WTC11 (cell line): ENCODE results near the gene RARRES2. TPM values are rescaled to one million over a fixed set of nuclear protein-coding genes. Genes with fewer than 3 reads are reported as not detected.

Source experiments
- ATAC-seq: fragments of 200-7000 bp; cut with Tn5 transposase; 2 replicates; pipeline ENCODE4 v1.10.0; 2021; ENCODE audit warnings: mild to moderate bottlenecking, moderate library complexity
- CTCF ChIA-PET: fragments of 300-600 bp; sonication (Branson Sonifier 250); formaldehyde crosslinking; loops from one replicate; lab custom pipeline; 2021; ENCODE audit warnings: antibody characterized with exemption; lab: Charles Lee
- POLR2A ChIA-PET: fragments of 350-600 bp; sonication (Branson Sonifier 250); formaldehyde crosslinking; loops from one replicate; lab custom pipeline; 2021; ENCODE audit warnings: antibody characterized with exemption; lab: Charles Lee
- DNase-seq: peaks from one replicate; pipeline ENCODE4 v3.0.0; 2021; ENCODE audit warnings: low spot score
- H3K27ac Mint-ChIP-seq: 2 replicates; pipeline ENCODE4 v1.8.0; 2021; ENCODE audit warnings: mixed read lengths
- H3K27me3 Mint-ChIP-seq: 2 replicates; pipeline ENCODE4 v1.8.0; 2021; ENCODE audit warnings: low read depth, mild to moderate bottlenecking, moderate library complexity, mixed read lengths
- H3K36me3 Mint-ChIP-seq: 2 replicates; pipeline ENCODE4 v1.8.0; 2021; ENCODE audit warnings: mixed read lengths
- H3K4me1 Mint-ChIP-seq: 2 replicates; pipeline ENCODE4 v1.8.0; 2022; ENCODE audit warnings: mixed read lengths
- H3K4me3 Mint-ChIP-seq: 2 replicates; pipeline ENCODE4 v1.8.0; 2021; ENCODE audit warnings: mild to moderate bottlenecking, moderate library complexity, mixed read lengths
- H3K9me3 Mint-ChIP-seq: 2 replicates; pipeline ENCODE4 v1.8.0; 2021; ENCODE audit warnings: mixed read lengths
- ATF2 ChIP-seq: sonication (generic); formaldehyde crosslinking; IDR thresholded peaks from 2 replicates; pipeline ENCODE4 v1.8.1; 2022; ENCODE audit warnings: low read depth, missing genetic modification reagents, borderline replicate concordance
- E2F4 ChIP-seq: sonication (generic); formaldehyde crosslinking; IDR thresholded peaks from 2 replicates; pipeline ENCODE4 v1.8.1; 2022; ENCODE audit warnings: low read depth, mild to moderate bottlenecking, moderate library complexity, missing genetic modification reagents, borderline replicate concordance
- ETV6 ChIP-seq: sonication (generic); formaldehyde crosslinking; IDR thresholded peaks from 2 replicates; pipeline ENCODE4 v1.8.1; 2022; ENCODE audit warnings: mild to moderate bottlenecking, missing genetic modification reagents
- FOXP4 ChIP-seq: sonication (generic); formaldehyde crosslinking; IDR thresholded peaks from 2 replicates; pipeline ENCODE4 v1.8.0; 2022; ENCODE audit warnings: mild to moderate bottlenecking, missing genetic modification reagents
- GTF2I ChIP-seq: fragments of 250-450 bp; sonication (Bioruptor Pico); conservative IDR thresholded peaks from 2 replicates; pipeline ENCODE4 v1.4.0; 2021; ENCODE audit warnings: mild to moderate bottlenecking
- NR1H2 ChIP-seq: sonication (generic); formaldehyde crosslinking; IDR thresholded peaks from 2 replicates; pipeline ENCODE4 v1.9.0; 2021; ENCODE audit warnings: mild to moderate bottlenecking, moderate library complexity, missing genetic modification reagents
- NR2C2 ChIP-seq: sonication (generic); formaldehyde crosslinking; IDR thresholded peaks from 2 replicates; pipeline ENCODE4 v1.8.0; 2022; ENCODE audit warnings: mild to moderate bottlenecking, missing genetic modification reagents
- NR3C1 ChIP-seq: sonication (generic); formaldehyde crosslinking; conservative IDR thresholded peaks from 2 replicates; pipeline ENCODE4 v1.8.1; 2023; ENCODE audit warnings: low read depth, mild to moderate bottlenecking, missing genetic modification reagents
- SP1 ChIP-seq: sonication (generic); formaldehyde crosslinking; conservative IDR thresholded peaks from 2 replicates; pipeline ENCODE4 v1.8.1; 2022; ENCODE audit warnings: missing genetic modification reagents
- TEAD4 ChIP-seq: sonication (generic); formaldehyde crosslinking; IDR thresholded peaks from 2 replicates; pipeline ENCODE4 v1.8.0; 2022; ENCODE audit warnings: mild to moderate bottlenecking, missing genetic modification reagents
- ZNF532 ChIP-seq: fragments of 250-450 bp; sonication (Bioruptor Pico); IDR thresholded peaks from 2 replicates; pipeline ENCODE4 v1.9.0; 2021; ENCODE audit warnings: mild to moderate bottlenecking, borderline replicate concordance
- total RNA-seq: library from RNA; stranded (reverse); gene quantifications from 3 replicates; pipeline ENCODE4 v1.2.3, GENCODE V29; 2021
- TF ChIP-seq, protein P1 (sequence below): sonication (generic); formaldehyde crosslinking; conservative IDR thresholded peaks from 2 replicates; pipeline ENCODE4 v1.8.1; 2022; ENCODE audit warnings: mild to moderate bottlenecking, missing genetic modification reagents
- TF ChIP-seq, protein P2 (sequence below): fragments of 250-450 bp; sonication (Bioruptor Pico); conservative IDR thresholded peaks from 2 replicates; pipeline ENCODE4 v1.9.0; 2021; ENCODE audit warnings: mild to moderate bottlenecking
- TF ChIP-seq, protein P3 (sequence below): fragments of 200-600 bp; IDR thresholded peaks from 2 replicates; pipeline ENCODE4 v1.8.0; 2022; ENCODE audit warnings: antibody characterized with exemption
- TF ChIP-seq, protein P4 (sequence below): sonication (generic); formaldehyde crosslinking; IDR thresholded peaks from 2 replicates; pipeline ENCODE4 v1.8.0; 2022; ENCODE audit warnings: mild to moderate bottlenecking, missing genetic modification reagents
- TF ChIP-seq, protein P5 (sequence below): sonication (generic); formaldehyde crosslinking; IDR thresholded peaks from 2 replicates; pipeline ENCODE4 v1.8.1; 2022; ENCODE audit warnings: mild to moderate bottlenecking, missing genetic modification reagents, moderate library complexity, borderline replicate concordance
- TF ChIP-seq, protein P6 (sequence below): sonication (generic); formaldehyde crosslinking; IDR thresholded peaks from 2 replicates; pipeline ENCODE4 v1.8.0; 2022; ENCODE audit warnings: missing genetic modification reagents

RARRES2 gene
- total RNA-seq, 1 experiment from 2014 or later: 230 TPM

DNA sequence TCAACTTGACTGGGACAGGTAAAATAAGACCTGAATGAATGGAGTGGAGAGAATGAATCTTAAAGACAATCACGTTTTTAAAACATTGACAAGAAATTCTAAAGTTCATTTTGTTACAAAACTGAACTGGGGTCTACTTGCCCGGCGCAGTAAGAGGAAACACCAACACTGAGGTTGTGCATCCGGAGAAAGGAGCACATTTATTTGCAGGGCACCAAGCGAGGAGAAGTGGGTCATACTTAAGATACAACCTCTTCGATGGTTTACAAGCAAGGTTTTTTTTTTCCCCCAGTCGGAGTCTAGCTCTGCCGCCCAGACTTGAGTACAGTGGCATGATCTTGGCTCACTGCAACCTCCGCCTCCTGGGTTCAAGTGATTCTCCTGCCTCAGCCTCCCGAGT lies 23.8 kb upstream of the RARRES2 start (continued):
- TF ChIP-seq FOXP4 (CRISPR knock-in tag): no peak
- no peak for TF ChIP-seq ZNF532 (CRISPR knock-in tag)
- TF ChIP-seq, protein P1, sequence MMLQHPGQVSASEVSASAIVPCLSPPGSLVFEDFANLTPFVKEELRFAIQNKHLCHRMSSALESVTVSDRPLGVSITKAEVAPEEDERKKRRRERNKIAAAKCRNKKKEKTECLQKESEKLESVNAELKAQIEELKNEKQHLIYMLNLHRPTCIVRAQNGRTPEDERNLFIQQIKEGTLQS (CRISPR knock-in tag): no peak
- no peak for TF ChIP-seq TEAD4 (CRISPR knock-in tag)
- TF ChIP-seq ETV6: no peak
- no peak for TF ChIP-seq NR2C2 (CRISPR knock-in tag)
- TF ChIP-seq ATF2 (CRISPR knock-in tag): no peak

DNA sequence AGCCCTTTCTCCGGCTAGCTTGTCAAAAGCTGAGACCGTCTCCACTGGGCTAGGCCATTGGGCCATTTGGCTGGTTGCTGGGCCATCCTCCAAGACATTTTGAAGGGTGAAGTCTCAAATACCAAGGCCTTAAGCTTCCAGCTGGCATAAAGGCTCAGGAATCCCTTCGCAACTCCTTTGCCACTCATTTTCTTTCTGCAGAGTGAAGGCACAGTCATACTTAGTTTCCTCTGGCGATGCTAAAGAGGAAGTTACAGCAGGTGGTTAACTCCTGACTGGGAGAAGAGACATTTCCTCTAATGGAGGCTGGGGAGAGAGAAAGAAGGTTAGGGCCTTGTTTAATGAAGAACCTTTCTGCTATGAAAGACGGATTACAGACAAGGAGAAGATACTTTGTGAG lies 22.4 kb upstream of the RARRES2 start:
- ATAC-seq (no peak), DNase-seq (peak; percentile 7)
- peaks cover 49% of the 10 kb centered on the region for H3K4me1 Mint-ChIP-seq
- no peaks in the 10 kb centered on the region for H3K36me3 Mint-ChIP-seq
- no peaks in the 10 kb centered on the region; the same call in 1 of the 2 replicates for H3K27me3 Mint-ChIP-seq
- no peak overlapping the region for H3K4me3 Mint-ChIP-seq
- CTCF ChIA-PET: interaction anchor here (0.8 to 1.7 kb wide), 2 partner anchors 20 to 42 kb away, joined by 3 to 5 read pairs; a partner anchor contains a TSS
- POLR2A ChIA-PET: no interaction called here
- H3K27ac Mint-ChIP-seq: no peak overlapping the region
- H3K9me3 Mint-ChIP-seq: no peaks in the 10 kb centered on the region; the same call in 1 of the 2 replicates
- TF ChIP-seq GTF2I (CRISPR knock-in tag): no peak
- TF ChIP-seq, protein P2, sequence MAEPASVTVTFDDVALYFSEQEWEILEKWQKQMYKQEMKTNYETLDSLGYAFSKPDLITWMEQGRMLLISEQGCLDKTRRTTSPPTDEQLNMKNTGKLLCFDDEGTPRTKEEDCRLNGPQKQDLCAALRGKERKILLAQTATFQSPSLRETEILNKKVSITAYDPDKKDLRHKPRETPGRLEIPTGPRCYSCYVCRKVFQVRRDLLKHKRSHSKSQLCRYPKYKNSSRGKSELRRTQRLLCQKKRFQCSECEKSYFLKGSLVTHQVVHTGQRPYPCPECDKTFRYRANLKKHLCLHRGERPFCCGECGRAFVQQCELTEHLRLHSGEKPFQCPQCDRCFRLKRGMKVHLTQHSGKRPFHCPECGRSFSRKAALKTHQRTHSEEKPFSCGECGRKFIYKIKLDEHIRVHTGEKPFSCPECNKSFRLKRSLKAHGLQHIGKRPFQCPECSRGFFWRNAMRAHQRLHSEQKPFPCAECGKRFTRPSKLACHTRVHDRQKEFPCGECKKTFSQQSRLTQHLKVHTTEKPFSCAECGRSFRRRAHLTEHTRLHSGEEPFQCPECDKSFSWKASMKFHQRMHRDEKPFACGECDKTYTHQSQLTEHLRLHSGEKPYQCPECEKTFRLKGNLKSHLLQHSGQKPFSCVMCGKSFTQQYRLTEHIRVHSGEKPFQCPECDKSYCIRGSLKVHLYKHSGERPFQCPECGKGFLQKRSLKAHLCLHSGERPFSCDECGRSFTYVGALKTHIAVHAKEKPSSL: no peak
- TF ChIP-seq, protein P3, sequence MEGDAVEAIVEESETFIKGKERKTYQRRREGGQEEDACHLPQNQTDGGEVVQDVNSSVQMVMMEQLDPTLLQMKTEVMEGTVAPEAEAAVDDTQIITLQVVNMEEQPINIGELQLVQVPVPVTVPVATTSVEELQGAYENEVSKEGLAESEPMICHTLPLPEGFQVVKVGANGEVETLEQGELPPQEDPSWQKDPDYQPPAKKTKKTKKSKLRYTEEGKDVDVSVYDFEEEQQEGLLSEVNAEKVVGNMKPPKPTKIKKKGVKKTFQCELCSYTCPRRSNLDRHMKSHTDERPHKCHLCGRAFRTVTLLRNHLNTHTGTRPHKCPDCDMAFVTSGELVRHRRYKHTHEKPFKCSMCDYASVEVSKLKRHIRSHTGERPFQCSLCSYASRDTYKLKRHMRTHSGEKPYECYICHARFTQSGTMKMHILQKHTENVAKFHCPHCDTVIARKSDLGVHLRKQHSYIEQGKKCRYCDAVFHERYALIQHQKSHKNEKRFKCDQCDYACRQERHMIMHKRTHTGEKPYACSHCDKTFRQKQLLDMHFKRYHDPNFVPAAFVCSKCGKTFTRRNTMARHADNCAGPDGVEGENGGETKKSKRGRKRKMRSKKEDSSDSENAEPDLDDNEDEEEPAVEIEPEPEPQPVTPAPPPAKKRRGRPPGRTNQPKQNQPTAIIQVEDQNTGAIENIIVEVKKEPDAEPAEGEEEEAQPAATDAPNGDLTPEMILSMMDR: no peak
- no peak for TF ChIP-seq E2F4 (CRISPR knock-in tag)
- TF ChIP-seq SP1 (CRISPR knock-in tag): no peak
- TF ChIP-seq, protein P4, sequence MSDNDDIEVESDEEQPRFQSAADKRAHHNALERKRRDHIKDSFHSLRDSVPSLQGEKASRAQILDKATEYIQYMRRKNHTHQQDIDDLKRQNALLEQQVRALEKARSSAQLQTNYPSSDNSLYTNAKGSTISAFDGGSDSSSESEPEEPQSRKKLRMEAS: no peak
- TF ChIP-seq, protein P5, sequence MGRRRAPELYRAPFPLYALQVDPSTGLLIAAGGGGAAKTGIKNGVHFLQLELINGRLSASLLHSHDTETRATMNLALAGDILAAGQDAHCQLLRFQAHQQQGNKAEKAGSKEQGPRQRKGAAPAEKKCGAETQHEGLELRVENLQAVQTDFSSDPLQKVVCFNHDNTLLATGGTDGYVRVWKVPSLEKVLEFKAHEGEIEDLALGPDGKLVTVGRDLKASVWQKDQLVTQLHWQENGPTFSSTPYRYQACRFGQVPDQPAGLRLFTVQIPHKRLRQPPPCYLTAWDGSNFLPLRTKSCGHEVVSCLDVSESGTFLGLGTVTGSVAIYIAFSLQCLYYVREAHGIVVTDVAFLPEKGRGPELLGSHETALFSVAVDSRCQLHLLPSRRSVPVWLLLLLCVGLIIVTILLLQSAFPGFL (CRISPR knock-in tag): no peak
- no peak for TF ChIP-seq NR1H2
- TF ChIP-seq, protein P6, sequence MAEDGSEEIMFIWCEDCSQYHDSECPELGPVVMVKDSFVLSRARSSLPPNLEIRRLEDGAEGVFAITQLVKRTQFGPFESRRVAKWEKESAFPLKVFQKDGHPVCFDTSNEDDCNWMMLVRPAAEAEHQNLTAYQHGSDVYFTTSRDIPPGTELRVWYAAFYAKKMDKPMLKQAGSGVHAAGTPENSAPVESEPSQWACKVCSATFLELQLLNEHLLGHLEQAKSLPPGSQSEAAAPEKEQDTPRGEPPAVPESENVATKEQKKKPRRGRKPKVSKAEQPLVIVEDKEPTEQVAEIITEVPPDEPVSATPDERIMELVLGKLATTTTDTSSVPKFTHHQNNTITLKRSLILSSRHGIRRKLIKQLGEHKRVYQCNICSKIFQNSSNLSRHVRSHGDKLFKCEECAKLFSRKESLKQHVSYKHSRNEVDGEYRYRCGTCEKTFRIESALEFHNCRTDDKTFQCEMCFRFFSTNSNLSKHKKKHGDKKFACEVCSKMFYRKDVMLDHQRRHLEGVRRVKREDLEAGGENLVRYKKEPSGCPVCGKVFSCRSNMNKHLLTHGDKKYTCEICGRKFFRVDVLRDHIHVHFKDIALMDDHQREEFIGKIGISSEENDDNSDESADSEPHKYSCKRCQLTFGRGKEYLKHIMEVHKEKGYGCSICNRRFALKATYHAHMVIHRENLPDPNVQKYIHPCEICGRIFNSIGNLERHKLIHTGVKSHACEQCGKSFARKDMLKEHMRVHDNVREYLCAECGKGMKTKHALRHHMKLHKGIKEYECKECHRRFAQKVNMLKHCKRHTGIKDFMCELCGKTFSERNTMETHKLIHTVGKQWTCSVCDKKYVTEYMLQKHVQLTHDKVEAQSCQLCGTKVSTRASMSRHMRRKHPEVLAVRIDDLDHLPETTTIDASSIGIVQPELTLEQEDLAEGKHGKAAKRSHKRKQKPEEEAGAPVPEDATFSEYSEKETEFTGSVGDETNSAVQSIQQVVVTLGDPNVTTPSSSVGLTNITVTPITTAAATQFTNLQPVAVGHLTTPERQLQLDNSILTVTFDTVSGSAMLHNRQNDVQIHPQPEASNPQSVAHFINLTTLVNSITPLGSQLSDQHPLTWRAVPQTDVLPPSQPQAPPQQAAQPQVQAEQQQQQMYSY (CRISPR knock-in tag): no peak
- no peak for TF ChIP-seq NR3C1
